SK-N-SH treated with all-trans-retinoic acid at 6 μM for 48 hours (cell line): ENCODE results near the gene UBA1.

ENCODE experiments used
- BACH2 ChIP-seq: fragments of 250-450 bp; sonication (Bioruptor Pico); IDR thresholded peaks from 2 replicates; pipeline ENCODE4 v1.9.0; 2021; ENCODE audit warnings: mild to moderate bottlenecking, borderline replicate concordance
- PPARA ChIP-seq: fragments of 250-450 bp; sonication (Bioruptor Pico); IDR thresholded peaks from 2 replicates; pipeline ENCODE4 v1.5.0; 2020; ENCODE audit warnings: mild to moderate bottlenecking, borderline replicate concordance
- TCF4 ChIP-seq: fragments of 250-450 bp; sonication (Bioruptor Pico); IDR thresholded peaks from 2 replicates; pipeline ENCODE4 v1.8.0; 2021; ENCODE audit warnings: mild to moderate bottlenecking, moderate library complexity, borderline replicate concordance
- TSHZ2 ChIP-seq: fragments of 250-450 bp; sonication (Bioruptor Pico); IDR thresholded peaks from 2 replicates; pipeline ENCODE4 v1.5.0; 2020; ENCODE audit warnings: mild to moderate bottlenecking, moderate library complexity
- ZC3H10 ChIP-seq: fragments of 250-450 bp; sonication (Bioruptor Pico); IDR thresholded peaks from 2 replicates; pipeline ENCODE4 v1.5.1; 2021; ENCODE audit warnings: mild to moderate bottlenecking, moderate library complexity
- ZFP3 ChIP-seq: fragments of 250-450 bp; sonication (Bioruptor Pico); IDR thresholded peaks from 2 replicates; pipeline ENCODE4 v1.5.0; 2020; ENCODE audit warnings: mild to moderate bottlenecking, moderate library complexity
- ZNF565 ChIP-seq: fragments of 450-650 bp; formaldehyde crosslinking; conservative IDR thresholded peaks from 2 replicates; pipeline ENCODE4 v1.5.0; 2020; ENCODE audit warnings: low read depth, mild to moderate bottlenecking, moderate library complexity
- ZNF8 ChIP-seq: fragments of 450-650 bp; formaldehyde crosslinking; IDR thresholded peaks from 2 replicates; pipeline ENCODE4 v1.5.0; 2020; ENCODE audit warnings: mild to moderate bottlenecking, moderate library complexity

DNA sequence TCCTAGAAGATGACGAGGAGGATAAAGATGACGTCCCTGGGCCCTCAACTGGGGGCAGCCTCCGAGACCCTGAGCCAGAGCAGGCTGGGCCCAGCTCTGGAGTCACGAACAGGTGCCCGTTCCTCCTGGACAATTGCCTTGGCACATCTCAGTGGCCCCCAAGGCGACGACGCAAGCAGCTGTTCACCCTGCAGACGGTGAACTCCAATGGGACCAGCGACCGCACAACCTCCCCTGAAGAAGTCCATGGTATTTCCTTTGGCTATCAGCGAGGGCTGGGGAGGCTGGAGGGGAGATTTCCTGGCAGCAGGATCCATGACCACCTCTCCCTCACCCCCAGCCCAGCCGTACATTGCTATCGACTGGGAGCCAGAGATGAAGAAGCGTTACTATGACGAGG lies 51.0 kb downstream of the UBA1 start:
- TF ChIP-seq ZFP3 (CRISPR knock-in tag) (no peak), ZNF565 (CRISPR knock-in tag) (no peak), TSHZ2 (CRISPR knock-in tag) (no peak), BACH2 (CRISPR knock-in tag) (no peak), ZC3H10 (no peak), PPARA (CRISPR knock-in tag) (no peak), ZNF8 (CRISPR knock-in tag) (no peak), TCF4 (no peak)
